K562 (cell line): ENCODE data around the gene ZEB2. TPM values are rescaled to one million over a fixed set of nuclear protein-coding genes. Genes with fewer than 3 reads are reported as not detected.
A peak's percentile ranks its signal among the peaks of the same experiment; 100 is the strongest.

ENCODE experiments used
- ELF4 ChIP-seq: fragments of 450-650 bp; formaldehyde crosslinking; IDR thresholded peaks from 2 replicates; pipeline ENCODE4 v1.4.0; 2022; ENCODE audit warnings: missing genetic modification characterization
- HDAC1 ChIP-seq, 2 experiments: fragments of 450-650 bp; IDR thresholded peaks; 2 replicates each; pipeline ENCODE4 v1.6.1; 2016 to 2017; ENCODE audit warnings: inconsistent platforms in 1 of 2, mild to moderate bottlenecking in 1 of 2, moderate library complexity in 1 of 2
- KDM1A ChIP-seq, 2 experiments: fragments of 450-650 bp; IDR thresholded peaks; 2 replicates each; pipeline ENCODE4 v1.6.1; 2016; ENCODE audit warnings: mild to moderate bottlenecking in 2 of 2
- KDM5B ChIP-seq: fragments of 200-600 bp; sonication (generic); IDR thresholded peaks from 2 replicates; pipeline ENCODE4 v1.6.1; 2012; ENCODE audit warnings: low read depth, mild to moderate bottlenecking, moderate library complexity, low read length, control low read depth, inconsistent platforms; ENCODE audit not compliant: insufficient replicate concordance
- L3MBTL2 ChIP-seq: fragments of 450-650 bp; IDR thresholded peaks from 2 replicates; pipeline ENCODE4 v1.6.1; 2016; ENCODE audit warnings: mild to moderate bottlenecking, moderate library complexity
- MEIS2 ChIP-seq: fragments of 450-650 bp; IDR thresholded peaks from 2 replicates; pipeline ENCODE4 v1.6.1; 2014; ENCODE audit warnings: mild to moderate bottlenecking; ENCODE audit not compliant: partially characterized antibody
- NCOA1 ChIP-seq: fragments of 450-650 bp; IDR thresholded peaks from 2 replicates; pipeline ENCODE4 v1.6.1; 2016; ENCODE audit warnings: low read depth
- SETDB1 ChIP-seq: IDR thresholded peaks from one replicate; pipeline ENCODE4 v1.6.1; 2012; ENCODE audit warnings: low read length, control low read depth, inconsistent platforms
- TAL1 ChIP-seq: fragments of 450-650 bp; IDR thresholded peaks from 2 replicates; pipeline ENCODE4 v1.6.1; 2016; ENCODE audit warnings: mild to moderate bottlenecking
- ZFX ChIP-seq: sonication (generic); formaldehyde crosslinking; IDR thresholded peaks from 2 replicates; pipeline ENCODE4 v1.8.0; 2022; ENCODE audit warnings: mild to moderate bottlenecking, missing genetic modification reagents, moderate library complexity
- polyA plus RNA-seq, 8 experiments: library from polyadenylated mRNA; depleted of rRNA in 4 of 8; stranded (reverse) in 5 of 8; unstranded in 3 of 8; fragments of >200 nt; fragmentation: Nextera tagmentation in 2 of 8; fragmentation: Illumina TruSeq in 1 of 8; extraction: Ambion mirVana in 2 of 8; extraction: Trizol in 1 of 8; gene quantifications; 2 replicates each; pipeline versions ENCODE4 v1.2.1 to v1.2.3, GENCODE V29; 2011 to 2014; ENCODE audit warnings: inconsistent platforms in 1 of 8, missing spikeins in 1 of 8
- total RNA-seq, 7 experiments: library from RNA; depleted of rRNA in 6 of 7; stranded (reverse); fragments of >200 nt in 6 of 7; fragmentation: Illumina TruSeq in 2 of 7; extraction: Trizol in 2 of 7; gene quantifications; 2 replicates each; pipeline versions ENCODE4 v1.2.1 to v1.2.3, GENCODE V29; 2011 to 2021; ENCODE audit warnings: low replicate concordance in 1 of 7
- TF ChIP-seq, protein P1 (sequence below), 2 experiments: fragments of 450-650 bp; conservative IDR thresholded peaks; 2 replicates each; pipeline ENCODE4 v1.6.1; 2017; ENCODE audit warnings: mild to moderate bottlenecking in 2 of 2, moderate library complexity in 2 of 2
- TF ChIP-seq, protein P2 (sequence below): fragments of 450-650 bp; IDR thresholded peaks from 2 replicates; pipeline ENCODE4 v1.6.1; 2016
- TF ChIP-seq, protein P3 (sequence below), 2 experiments: fragments of 150-350 bp in 1 of 2; IDR thresholded peaks; 2 replicates each; pipeline ENCODE4 v1.6.1; 2012 to 2016; ENCODE audit warnings: low read depth in 2 of 2, low read length in 2 of 2, mild to moderate bottlenecking in 1 of 2, moderate library complexity in 1 of 2
- TF ChIP-seq, protein P4 (sequence below): fragments of 450-650 bp; formaldehyde crosslinking; IDR thresholded peaks from 2 replicates; pipeline ENCODE4 v1.4.0; 2022; ENCODE audit warnings: mild to moderate bottlenecking, moderate library complexity

The ZEB2 gene
- total and polyA plus RNA-seq, 9 of the 15 experiments (the other 6 are each of a cell fraction or from before 2014, with no cell fraction given), result 15.1 to 113 (median 72.3) TPM

DNA sequence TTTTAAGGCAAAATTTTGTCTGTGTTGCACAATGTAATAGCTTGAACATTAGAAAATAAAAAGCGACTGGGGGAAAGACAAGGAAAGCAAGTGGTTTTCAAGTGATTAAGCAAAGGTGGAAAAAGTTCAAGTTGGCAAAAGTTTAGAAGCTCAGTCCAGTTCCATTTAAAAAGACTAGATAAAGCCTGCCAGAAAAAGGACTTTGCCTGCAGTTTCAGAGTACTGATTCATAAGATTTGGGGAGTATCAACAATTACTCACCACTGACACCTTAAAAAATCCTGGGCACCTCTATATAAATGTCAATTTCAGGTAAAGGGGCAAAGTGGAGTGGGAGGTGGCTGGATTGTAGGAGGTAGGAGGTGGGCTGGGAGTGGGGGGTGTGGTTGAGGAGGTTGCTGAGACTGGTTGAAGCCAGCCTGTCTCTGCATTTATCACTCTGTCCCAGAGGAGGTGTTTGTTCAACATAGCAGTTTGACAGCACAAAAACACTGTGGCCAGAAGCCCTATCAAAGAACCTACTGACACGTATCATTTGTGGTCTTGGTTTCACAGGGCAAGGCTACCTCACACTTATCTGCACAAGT is 14.6 kb downstream of the ZEB2 start (continued):
- TF ChIP-seq, protein P1, sequence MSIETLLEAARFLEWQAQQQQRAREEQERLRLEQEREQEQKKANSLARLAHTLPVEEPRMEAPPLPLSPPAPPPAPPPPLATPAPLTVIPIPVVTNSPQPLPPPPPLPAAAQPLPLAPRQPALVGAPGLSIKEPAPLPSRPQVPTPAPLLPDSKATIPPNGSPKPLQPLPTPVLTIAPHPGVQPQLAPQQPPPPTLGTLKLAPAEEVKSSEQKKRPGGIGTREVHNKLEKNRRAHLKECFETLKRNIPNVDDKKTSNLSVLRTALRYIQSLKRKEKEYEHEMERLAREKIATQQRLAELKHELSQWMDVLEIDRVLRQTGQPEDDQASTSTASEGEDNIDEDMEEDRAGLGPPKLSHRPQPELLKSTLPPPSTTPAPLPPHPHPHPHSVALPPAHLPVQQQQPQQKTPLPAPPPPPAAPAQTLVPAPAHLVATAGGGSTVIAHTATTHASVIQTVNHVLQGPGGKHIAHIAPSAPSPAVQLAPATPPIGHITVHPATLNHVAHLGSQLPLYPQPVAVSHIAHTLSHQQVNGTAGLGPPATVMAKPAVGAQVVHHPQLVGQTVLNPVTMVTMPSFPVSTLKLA (conservative IDR thresholded peaks at IDR 0.05), result peak in 1 of 2 experiments; percentile 42; a peak in 2 of 4 replicates
- TF ChIP-seq KDM1A (IDR thresholded peaks at IDR 0.05) (peak in 1 of 2 experiments; percentile 18; a peak in 1 of 4 replicates), NCOA1 (no peak), ZFX (no peak), MEIS2 (peak; percentile 97), TAL1 (0 out of 2 replicates have a peak, but pooled peaks have one; percentile 21), ELF4 (CRISPR knock-in tag) (no peak), HDAC1 (IDR thresholded peaks at IDR 0.05) (peak in 1 of 2 experiments; percentile 45; a peak in 1 of 4 replicates), L3MBTL2 (0 out of 2 replicates have a peak, but pooled peaks have one; percentile 21), KDM5B (no peak), SETDB1 (no peak)
- TF ChIP-seq, protein P2, sequence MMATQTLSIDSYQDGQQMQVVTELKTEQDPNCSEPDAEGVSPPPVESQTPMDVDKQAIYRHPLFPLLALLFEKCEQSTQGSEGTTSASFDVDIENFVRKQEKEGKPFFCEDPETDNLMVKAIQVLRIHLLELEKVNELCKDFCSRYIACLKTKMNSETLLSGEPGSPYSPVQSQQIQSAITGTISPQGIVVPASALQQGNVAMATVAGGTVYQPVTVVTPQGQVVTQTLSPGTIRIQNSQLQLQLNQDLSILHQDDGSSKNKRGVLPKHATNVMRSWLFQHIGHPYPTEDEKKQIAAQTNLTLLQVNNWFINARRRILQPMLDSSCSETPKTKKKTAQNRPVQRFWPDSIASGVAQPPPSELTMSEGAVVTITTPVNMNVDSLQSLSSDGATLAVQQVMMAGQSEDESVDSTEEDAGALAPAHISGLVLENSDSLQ, result peak; percentile 85
- TF ChIP-seq, protein P3, sequence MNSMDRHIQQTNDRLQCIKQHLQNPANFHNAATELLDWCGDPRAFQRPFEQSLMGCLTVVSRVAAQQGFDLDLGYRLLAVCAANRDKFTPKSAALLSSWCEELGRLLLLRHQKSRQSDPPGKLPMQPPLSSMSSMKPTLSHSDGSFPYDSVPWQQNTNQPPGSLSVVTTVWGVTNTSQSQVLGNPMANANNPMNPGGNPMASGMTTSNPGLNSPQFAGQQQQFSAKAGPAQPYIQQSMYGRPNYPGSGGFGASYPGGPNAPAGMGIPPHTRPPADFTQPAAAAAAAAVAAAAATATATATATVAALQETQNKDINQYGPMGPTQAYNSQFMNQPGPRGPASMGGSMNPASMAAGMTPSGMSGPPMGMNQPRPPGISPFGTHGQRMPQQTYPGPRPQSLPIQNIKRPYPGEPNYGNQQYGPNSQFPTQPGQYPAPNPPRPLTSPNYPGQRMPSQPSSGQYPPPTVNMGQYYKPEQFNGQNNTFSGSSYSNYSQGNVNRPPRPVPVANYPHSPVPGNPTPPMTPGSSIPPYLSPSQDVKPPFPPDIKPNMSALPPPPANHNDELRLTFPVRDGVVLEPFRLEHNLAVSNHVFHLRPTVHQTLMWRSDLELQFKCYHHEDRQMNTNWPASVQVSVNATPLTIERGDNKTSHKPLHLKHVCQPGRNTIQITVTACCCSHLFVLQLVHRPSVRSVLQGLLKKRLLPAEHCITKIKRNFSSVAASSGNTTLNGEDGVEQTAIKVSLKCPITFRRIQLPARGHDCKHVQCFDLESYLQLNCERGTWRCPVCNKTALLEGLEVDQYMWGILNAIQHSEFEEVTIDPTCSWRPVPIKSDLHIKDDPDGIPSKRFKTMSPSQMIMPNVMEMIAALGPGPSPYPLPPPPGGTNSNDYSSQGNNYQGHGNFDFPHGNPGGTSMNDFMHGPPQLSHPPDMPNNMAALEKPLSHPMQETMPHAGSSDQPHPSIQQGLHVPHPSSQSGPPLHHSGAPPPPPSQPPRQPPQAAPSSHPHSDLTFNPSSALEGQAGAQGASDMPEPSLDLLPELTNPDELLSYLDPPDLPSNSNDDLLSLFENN (IDR thresholded peaks at IDR 0.05; ENCODE audit: low read depth in 2 of 2, low read length in 2 of 2), result no peak
- TF ChIP-seq, protein P4, sequence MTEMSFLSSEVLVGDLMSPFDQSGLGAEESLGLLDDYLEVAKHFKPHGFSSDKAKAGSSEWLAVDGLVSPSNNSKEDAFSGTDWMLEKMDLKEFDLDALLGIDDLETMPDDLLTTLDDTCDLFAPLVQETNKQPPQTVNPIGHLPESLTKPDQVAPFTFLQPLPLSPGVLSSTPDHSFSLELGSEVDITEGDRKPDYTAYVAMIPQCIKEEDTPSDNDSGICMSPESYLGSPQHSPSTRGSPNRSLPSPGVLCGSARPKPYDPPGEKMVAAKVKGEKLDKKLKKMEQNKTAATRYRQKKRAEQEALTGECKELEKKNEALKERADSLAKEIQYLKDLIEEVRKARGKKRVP (CRISPR knock-in tag), result peak; percentile 5; the same call in 1 of the 2 replicates
